ENCODE measurements around the gene SDK1. TPM values are rescaled to one million over a fixed set of nuclear protein-coding genes. Genes with fewer than 3 reads are reported as not detected.

The SDK1 gene
- total and polyA plus RNA-seq, 2 donors (not counting 3 experiments of a cell fraction or from before 2014, with no cell fraction given), result 1.6 to 3.9 TPM

DNA sequence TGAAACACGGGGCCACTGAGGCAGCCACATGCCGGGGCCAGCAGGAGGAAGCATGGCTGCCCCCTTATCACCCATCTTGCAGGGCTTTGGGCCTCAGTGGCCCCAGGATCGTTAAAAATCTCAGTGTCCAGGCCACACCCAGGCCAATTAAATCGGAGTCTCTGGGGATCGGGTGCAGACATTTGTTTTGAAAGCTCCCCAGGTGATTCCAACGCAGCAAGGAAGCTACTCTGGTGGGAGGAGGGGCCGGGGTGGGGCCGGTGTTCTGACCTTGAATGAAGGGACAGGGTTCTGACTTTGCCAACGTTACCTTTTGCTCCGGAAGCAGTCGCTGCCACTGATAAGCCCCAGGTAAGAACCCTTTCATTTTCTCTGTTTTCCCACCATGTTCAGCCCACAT lies 968.7 kb downstream of the SDK1 start:
- Histone ChIP-seq H3K27me3 (ENCODE audit: control insufficient read depth in 2 of 2, insufficient read depth in 2 of 2, low read length in 2 of 2) (no peaks in the 10 kb centered on the region), H3K4me3 (replicated peaks in 1 of 3; ENCODE audit: insufficient read depth in 1 of 3, low read depth in 1 of 3, low read length in 3 of 3) (no peak overlapping the region), H3K79me2 (ENCODE audit: control insufficient read depth, insufficient read depth, low read length) (no peaks in the 10 kb centered on the region), H3K9ac (replicated peaks; ENCODE audit: extremely low read depth, insufficient read depth, low read length) (no peak overlapping the region), H3K4me1 (ENCODE audit: control insufficient read depth, extremely low read depth, insufficient read depth, low read length) (no peaks in the 10 kb centered on the region), H3K9me1 (replicated peaks; ENCODE audit: control insufficient read depth, extremely low read depth, insufficient read depth, low read length) (no peaks in the 10 kb centered on the region), H2AFZ (ENCODE audit: low read depth, low read length) (no peak overlapping the region), H3K4me2 (ENCODE audit: insufficient read depth, low read length) (no peak overlapping the region), H3K36me3 (ENCODE audit: control insufficient read depth in 2 of 2, extremely low read depth in 1 of 2, insufficient read depth in 2 of 2, low read length in 2 of 2) (no peaks in the 10 kb centered on the region), H4K20me1 (replicated peaks; ENCODE audit: control insufficient read depth, extremely low read depth, insufficient read depth, low read length) (no peaks in the 10 kb centered on the region), H3K27ac (ENCODE audit: insufficient read depth, low read depth, low read length) (no peak overlapping the region), H3K9me3 (replicated peaks; ENCODE audit: control insufficient read depth, insufficient read depth, low read length) (peaks cover 2% of the 10 kb centered on the region)
- dilution Hi-C loops (cut with MboI; ENCODE audit: extremely low pct_ligation_motif_present, low sequenced_read_pairs), result no loop called here
- no TSS peak for BruUV-seq (replicated peaks)
- POLR2A ChIA-PET, result no interaction called here
- CTCF ChIA-PET, result no interaction called here
- intact Hi-C loops (cut with micrococcal nuclease), result no loop called here
- no peak for DNase-seq (ENCODE audit: low read depth, low spot score)
- TF ChIP-seq FOS (IDR thresholded peaks at IDR 0.05; ENCODE audit: borderline replicate concordance, insufficient read depth, low read length) (no peak), POLR2AphosphoS5 (IDR thresholded peaks at IDR 0.05; ENCODE audit: insufficient read depth, low read depth, low read length) (no peak), EZH2 (IDR thresholded peaks at IDR 0.05; ENCODE audit: borderline replicate concordance, low read depth, low read length, severe bottlenecking) (no peak), GATA2 (IDR thresholded peaks at IDR 0.05; ENCODE audit: insufficient read depth, insufficient read length, low read depth, low read length) (no peak), POLR2A (IDR thresholded peaks at IDR 0.05; ENCODE audit: low read depth, low read length) (no peak), JUN (IDR thresholded peaks at IDR 0.05; ENCODE audit: borderline replicate concordance, insufficient read depth, insufficient read length, low read depth) (no peak)
- TF ChIP-seq, protein P1, sequence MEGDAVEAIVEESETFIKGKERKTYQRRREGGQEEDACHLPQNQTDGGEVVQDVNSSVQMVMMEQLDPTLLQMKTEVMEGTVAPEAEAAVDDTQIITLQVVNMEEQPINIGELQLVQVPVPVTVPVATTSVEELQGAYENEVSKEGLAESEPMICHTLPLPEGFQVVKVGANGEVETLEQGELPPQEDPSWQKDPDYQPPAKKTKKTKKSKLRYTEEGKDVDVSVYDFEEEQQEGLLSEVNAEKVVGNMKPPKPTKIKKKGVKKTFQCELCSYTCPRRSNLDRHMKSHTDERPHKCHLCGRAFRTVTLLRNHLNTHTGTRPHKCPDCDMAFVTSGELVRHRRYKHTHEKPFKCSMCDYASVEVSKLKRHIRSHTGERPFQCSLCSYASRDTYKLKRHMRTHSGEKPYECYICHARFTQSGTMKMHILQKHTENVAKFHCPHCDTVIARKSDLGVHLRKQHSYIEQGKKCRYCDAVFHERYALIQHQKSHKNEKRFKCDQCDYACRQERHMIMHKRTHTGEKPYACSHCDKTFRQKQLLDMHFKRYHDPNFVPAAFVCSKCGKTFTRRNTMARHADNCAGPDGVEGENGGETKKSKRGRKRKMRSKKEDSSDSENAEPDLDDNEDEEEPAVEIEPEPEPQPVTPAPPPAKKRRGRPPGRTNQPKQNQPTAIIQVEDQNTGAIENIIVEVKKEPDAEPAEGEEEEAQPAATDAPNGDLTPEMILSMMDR (IDR thresholded peaks at IDR 0.05; ENCODE audit: extremely low read depth in 1 of 2, insufficient read depth in 1 of 2, low read depth in 1 of 2, low read length in 2 of 2), result no peak
- TF ChIP-seq, protein P2, sequence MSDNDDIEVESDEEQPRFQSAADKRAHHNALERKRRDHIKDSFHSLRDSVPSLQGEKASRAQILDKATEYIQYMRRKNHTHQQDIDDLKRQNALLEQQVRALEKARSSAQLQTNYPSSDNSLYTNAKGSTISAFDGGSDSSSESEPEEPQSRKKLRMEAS (IDR thresholded peaks at IDR 0.05; ENCODE audit: insufficient read depth, insufficient read length), result no peak
- FAIRE-seq, result no peak

All from endothelial cell of umbilical vein (primary cell).